GM18507 (cell line): ENCODE results near the gene TBC1D24.
"Not testable (repeated sequence)": the region's sequence is repeated elsewhere in the genome, so short reads cannot be mapped to it uniquely, and the experiment has no call there.

ENCODE experiments used
- DNase-seq: peaks from one replicate; pipeline ENCODE4 v3.0.0; 2011; ENCODE audit warnings: low read depth; ENCODE audit not compliant: insufficient read length; ENCODE audit errors: extremely low spot score
- FAIRE-seq: peaks from 2 replicates; lab custom pipeline; 2011; peaks lifted over from hg19 to GRCh38; lab: Jason Lieb, UNC

TBC1D24 gene

DNA sequence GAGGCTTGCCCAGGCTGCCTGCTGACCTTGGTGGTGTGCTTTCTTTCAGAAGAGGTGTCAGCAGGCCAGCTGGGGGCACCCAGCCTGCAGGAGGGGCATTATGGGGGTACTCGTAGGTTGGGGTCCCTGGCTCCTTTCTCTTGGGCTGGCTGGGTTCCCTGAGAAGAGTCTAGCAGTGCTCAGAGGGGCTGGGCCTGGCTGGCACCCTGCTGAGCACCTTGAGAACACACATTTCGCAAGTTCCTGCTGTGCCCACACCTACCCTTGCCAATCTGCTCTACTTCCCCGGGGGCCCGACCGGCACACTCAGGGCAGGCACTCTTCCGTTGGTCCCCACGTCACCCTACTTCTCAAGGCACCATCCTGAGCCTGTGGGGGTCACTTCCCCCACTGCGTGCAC lies 51.2 kb downstream of the TBC1D24 start:
- DNase-seq (no peak), FAIRE-seq (no peak)

GRCh38 chr16:2527071-2527783 lies 52.3 kb downstream of the TBC1D24 start:
- DNase-seq (no peak), FAIRE-seq (no peak)

DNA sequence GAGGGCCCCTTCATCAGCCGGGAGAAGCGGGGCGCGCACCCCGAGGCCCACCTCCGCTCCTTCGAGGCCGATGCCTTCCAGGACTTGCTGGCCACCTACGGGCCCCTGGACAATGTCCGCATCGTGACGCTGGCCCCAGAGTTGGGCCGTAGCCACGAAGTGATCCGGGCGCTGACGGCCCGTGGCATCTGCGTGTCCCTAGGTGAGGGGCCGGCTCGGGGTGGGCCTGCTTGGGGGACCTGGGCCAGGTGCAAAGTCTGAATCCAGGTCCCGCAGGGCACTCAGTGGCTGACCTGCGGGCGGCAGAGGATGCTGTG lies 52.8 kb downstream of the TBC1D24 start:
- DNase-seq (no peak), FAIRE-seq (no peak)

- DNase-seq = no peak
- FAIRE-seq = no peak
These were observed 53.5 kb downstream of the TBC1D24 start for GRCh38 chr16:2528161-2529060.

- DNase-seq = no peak
- FAIRE-seq = no peak
These were observed 54.4 kb downstream of the TBC1D24 start for GRCh38 chr16:2529061-2529931.

GRCh38 chr16:2529961-2530628 lies 55.2 kb downstream of the TBC1D24 start:
- no peak for DNase-seq
- FAIRE-seq = no peak

DNA sequence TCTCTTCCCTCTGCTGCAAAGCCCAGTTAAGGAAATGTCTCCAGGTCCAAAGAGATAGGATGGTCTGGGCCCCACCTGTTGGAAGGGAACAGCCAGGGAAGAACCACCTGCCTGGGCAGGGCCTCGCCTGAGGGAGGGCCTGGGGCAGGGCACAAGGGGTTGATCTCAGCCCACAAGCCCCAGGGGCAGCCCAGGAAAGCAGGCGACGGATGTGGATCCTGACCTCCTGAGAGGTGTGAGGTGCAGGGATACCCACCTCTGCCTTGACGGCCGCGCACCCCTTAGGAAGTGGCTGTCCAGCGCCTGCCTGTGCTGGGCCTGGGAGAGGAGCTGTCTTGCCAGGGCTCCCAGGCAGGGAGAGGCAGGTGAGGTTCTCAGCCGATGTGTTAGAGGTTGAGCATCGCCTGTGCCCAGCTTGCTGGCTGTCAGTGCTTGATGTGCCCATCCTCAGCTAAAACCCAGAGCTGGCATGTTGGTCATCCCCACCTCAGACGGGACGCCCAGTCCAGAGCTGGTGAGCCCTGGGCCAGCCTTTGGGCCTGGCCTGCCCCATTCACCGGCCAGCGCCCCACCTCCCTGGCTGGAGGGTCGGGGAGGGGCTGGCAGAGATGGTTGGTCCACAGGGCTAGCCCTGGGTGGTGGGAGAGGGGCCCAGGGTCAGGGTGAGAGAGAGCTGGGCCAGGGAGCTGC lies 55.8 kb downstream of the TBC1D24 start:
- no peak for DNase-seq
- no peak for FAIRE-seq

DNA sequence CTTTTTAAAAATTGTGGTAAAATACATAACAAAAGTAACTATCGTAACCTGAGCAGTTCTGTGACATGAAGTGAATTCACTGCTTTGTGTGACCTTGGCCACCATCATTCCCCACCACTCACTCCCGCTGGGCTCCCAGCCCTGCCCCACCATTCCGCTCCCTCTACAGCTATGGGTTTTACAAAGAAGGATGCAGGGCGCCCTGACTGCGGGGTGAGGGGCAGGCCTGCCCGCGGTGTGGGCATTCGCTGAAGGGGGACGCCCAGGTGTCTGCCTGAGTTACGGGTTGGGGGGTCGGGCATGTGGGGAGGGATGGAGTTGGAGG lies 56.4 kb downstream of the TBC1D24 start, which contains the start of gene CEMP1:
TSS of gene CEMP1 (minus strand) at position 38 of the 325 bp plus-strand sequence. CDS start 335 bp downstream, outside the sequence.
- DNase-seq (no peak), FAIRE-seq (no peak)

DNA sequence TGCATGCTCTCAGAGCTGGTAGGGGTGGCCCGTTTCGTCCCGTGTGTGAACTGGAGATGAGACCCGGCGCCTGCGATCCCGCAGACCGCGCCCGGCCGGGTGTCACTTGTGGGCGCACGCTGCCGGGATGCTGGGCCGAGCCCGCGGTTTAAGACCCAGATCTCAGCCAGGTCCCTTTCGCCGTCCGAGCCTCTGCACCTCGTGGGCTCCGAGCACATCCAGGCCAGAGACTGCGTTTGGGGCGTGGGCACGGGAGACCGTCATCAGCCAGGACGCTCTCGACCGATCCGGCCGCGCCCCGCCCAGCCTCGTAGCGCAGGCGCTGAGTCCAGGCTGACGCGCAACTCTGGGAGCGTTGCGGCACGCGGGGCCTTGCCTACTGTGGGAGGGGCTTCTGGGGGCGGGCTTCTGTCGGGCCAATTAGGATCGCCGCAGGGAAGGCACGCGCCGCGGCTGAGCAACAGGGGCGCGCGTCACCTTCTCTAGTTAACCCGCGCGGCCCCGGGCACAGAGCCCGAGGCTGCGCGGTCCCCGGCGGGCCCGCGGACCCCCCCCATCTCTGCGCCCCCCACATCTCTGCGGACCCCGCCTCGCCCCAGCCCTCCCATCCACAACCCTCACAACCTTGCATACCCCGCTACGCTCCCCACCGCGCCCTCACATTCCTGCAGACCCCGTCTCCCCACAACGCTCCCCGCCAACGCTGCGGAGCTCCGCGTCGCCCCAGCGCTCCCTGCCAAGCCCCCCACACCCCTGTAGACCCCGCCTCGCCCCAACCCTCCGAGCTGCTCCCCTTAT lies 57.0 kb downstream of the TBC1D24 start:
- FAIRE-seq = peak; percentile 99
- DNase-seq = peak; percentile 96

DNA sequence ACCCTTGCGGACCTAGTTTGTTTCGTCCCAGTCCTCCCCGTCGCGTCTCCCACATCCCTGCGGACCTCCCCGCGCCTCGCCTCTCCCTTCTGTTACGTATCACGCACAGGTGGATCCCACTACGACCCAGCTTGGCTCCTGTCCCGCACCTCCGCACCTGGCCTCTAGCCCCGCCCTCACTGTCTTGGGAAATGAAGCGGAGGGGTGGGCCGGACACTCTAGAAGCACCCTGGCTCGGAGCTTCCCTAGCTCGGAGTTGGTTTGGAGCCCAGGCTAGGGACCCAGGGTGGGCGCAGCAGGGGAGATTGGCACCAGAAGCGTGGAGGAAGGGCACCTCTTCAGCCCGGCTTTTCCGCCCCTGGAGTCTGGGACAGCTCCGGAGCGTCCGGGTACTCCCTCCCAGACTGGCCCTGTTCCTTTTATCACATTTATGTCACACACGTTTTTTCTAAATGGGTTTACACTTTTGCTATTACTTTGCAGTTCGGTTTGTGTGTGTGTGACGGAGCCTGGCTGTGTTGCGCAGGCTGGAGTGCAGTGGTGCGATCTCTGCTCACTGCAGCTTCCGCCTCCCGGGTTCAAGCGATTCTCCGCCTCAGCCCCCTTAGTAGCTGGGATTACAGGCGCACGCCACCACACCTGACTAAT lies 57.7 kb downstream of the TBC1D24 start:
- peak; percentile 76 for FAIRE-seq
- DNase-seq = no peak

DNA sequence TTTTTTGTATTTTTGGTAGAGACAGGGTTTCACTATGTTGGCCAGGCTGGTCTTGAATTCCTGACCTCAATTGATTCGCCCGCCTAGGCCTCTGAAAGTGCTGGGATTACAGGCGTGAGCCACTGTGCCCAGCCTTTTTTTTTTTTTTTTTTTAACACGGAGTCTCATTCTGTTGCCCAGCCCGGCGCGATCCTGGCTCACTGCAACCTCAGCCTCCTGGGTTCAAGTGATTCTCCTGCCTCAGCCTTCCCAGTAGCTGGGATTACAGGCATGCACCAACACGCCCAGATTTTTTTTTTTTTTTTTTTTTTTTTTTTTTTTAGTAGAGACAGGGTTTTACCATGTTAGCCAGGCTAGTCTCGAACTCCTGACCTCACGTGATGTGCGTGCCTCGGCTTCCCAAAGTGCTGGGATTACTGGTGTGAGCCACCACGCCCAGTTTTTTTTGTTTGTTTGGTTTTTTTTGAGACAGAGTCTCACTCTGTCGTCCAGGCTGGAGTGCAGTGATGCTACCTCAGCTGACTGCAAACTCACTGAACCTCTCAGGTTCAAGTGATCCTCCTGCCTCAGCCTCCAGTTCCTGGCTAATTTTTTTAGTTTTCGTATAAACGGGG lies 58.3 kb downstream of the TBC1D24 start:
- not testable (repeated sequence) for DNase-seq, FAIRE-seq

DNA sequence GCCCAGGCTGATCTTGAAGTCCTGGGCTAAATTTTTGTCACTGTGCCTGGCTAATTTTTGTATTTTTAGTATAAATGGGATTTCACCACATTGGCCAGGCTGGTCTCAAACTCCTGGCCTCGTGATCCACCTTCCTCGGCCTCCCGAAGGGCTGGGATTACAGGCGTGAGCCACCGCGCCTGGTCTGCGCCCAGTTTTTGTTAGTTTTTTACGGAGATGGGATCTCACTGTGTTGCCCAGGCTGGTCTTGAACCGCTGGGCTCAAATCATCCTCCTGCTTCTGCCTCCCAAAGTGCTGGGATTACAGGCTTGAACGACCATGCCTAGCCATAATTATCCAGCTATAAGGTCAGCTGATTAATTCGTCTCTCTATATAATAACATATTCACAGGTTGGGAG lies 59.0 kb downstream of the TBC1D24 start:
- FAIRE-seq (no peak), DNase-seq (no peak)

- DNase-seq, FAIRE-seq: not testable (repeated sequence)
These were observed 59.4 kb downstream of the TBC1D24 start for GRCh38 chr16:2534335-2534734.

DNA sequence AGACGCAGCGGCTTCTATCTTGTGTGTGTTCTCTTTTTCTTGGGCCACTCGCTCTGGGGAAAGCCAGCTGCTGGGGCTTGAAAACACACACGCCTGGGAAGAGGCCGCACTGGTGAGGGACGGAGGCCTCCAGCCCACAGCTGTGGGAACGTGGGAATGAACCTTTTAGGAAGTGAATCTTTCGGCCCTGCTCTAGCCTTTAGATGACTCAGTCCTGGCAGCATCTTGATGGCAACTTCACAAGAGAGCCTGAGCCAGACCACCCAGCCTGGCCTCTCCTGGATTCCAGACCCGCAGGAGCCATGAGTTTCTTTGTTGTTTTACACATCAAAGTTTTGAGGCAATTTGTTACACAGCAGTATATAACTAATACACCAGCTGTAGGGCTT lies 60.7 kb downstream of the TBC1D24 start:
- no peak for FAIRE-seq

GRCh38 chr16:2537451-2538379 lies 62.8 kb downstream of the TBC1D24 start, which contains the start of gene PDPK1:
TSS of gene PDPK1 (plus strand) at chr16:2538021. CDS start at chr16:2538113, 92 bp downstream.
- FAIRE-seq = peak; percentile 65

More for the DNA sequence above, 60.7 kb downstream of the TBC1D24 start:
- no peak for DNase-seq

GRCh38 chr16:2539192-2539844 lies 64.4 kb downstream of the TBC1D24 start:
- not testable (repeated sequence) for DNase-seq, FAIRE-seq

More at GRCh38 chr16:2537451-2538379, 62.8 kb downstream of the TBC1D24 start, which contains the start of gene PDPK1:
- peak; percentile 86 for DNase-seq
